RWPE2 (cell line): ENCODE results near the gene MAZ.
"Not testable (repeated sequence)": the region's sequence is repeated elsewhere in the genome, so short reads cannot be mapped to it uniquely, and the experiment has no call there.

Experiments used
- ATAC-seq: fragments of 200-7000 bp; cut with Tn5 transposase; 3 replicates; pipeline ENCODE4 v1.9.1; 2021; ENCODE audit warnings: low read depth
- DNase-seq: peaks from one replicate; pipeline ENCODE4 v3.0.0-alpha.2; 2020; ENCODE audit warnings: low spot score
- H3K27ac ChIP-seq: fragments of 450-650 bp; 2 replicates; pipeline ENCODE4 v1.5.1; 2017; ENCODE audit warnings: mild to moderate bottlenecking; ENCODE audit not compliant: poor library complexity, severe bottlenecking
- H3K27me3 ChIP-seq: fragments of 250-450 bp; sonication (Bioruptor Pico); 2 replicates; pipeline ENCODE4 v1.5.1; 2021; ENCODE audit warnings: mild to moderate bottlenecking, moderate library complexity; ENCODE audit not compliant: insufficient read depth, poor library complexity, severe bottlenecking
- H3K36me3 ChIP-seq: fragments of 250-450 bp; sonication (Bioruptor Pico); 2 replicates; pipeline ENCODE4 v1.5.1; 2020; ENCODE audit warnings: low read depth, mild to moderate bottlenecking, moderate library complexity
- H3K4me1 ChIP-seq: fragments of 250-450 bp; sonication (Bioruptor Pico); 2 replicates; pipeline ENCODE4 v1.5.1; 2021; ENCODE audit warnings: mild to moderate bottlenecking, moderate library complexity; ENCODE audit not compliant: insufficient read depth, poor library complexity, severe bottlenecking
- H3K4me3 ChIP-seq: fragments of 250-450 bp; sonication (Bioruptor Pico); 2 replicates; pipeline ENCODE4 v1.5.1; 2021; ENCODE audit warnings: mild to moderate bottlenecking, moderate library complexity; ENCODE audit not compliant: severe bottlenecking
- H3K9me3 ChIP-seq: fragments of 250-450 bp; sonication (Bioruptor Pico); 2 replicates; pipeline ENCODE4 v1.5.1; 2021; ENCODE audit warnings: mild to moderate bottlenecking, moderate library complexity; ENCODE audit not compliant: severe bottlenecking
- TF ChIP-seq, protein P1 (sequence below): fragments of 450-650 bp; IDR thresholded peaks from one replicate; pipeline ENCODE4 v1.5.1; 2017; ENCODE audit warnings: mild to moderate bottlenecking, moderate library complexity; ENCODE audit not compliant: poor library complexity, severe bottlenecking

MAZ gene

DNA sequence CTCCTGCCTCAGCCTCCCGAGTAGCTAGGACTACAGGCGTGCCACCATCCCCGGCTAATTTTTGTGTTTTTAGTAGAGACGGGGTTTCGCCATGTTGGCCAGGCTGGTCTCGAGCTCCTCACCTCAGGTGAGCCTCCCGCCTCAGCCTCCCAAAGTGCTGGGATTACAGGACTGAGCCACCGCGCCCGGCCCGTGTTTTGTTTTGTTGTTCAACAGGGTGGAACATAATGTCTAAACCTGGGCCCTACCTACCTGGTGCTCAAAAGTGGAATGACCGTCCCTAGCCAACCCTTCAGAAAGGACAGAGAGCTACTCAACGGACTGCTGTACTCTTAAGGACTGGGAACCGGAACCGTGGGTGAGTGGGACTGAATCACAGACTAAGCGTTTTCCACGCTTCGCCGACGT lies 16.6 kb upstream of the MAZ start:
- Histone ChIP-seq H3K9me3 (no peaks in the 10 kb centered on the region), H3K4me3 (peak overlapping the region; percentile 66), H3K36me3 (peaks cover 13% of the 10 kb centered on the region; the same call in 1 of the 2 replicates), H3K27me3 (no peaks in the 10 kb centered on the region), H3K4me1 (peaks cover 3% of the 10 kb centered on the region), H3K27ac (peak overlapping the region; percentile 44)
- DNase-seq (no peak), ATAC-seq (no peak)
- TF ChIP-seq, protein P1, sequence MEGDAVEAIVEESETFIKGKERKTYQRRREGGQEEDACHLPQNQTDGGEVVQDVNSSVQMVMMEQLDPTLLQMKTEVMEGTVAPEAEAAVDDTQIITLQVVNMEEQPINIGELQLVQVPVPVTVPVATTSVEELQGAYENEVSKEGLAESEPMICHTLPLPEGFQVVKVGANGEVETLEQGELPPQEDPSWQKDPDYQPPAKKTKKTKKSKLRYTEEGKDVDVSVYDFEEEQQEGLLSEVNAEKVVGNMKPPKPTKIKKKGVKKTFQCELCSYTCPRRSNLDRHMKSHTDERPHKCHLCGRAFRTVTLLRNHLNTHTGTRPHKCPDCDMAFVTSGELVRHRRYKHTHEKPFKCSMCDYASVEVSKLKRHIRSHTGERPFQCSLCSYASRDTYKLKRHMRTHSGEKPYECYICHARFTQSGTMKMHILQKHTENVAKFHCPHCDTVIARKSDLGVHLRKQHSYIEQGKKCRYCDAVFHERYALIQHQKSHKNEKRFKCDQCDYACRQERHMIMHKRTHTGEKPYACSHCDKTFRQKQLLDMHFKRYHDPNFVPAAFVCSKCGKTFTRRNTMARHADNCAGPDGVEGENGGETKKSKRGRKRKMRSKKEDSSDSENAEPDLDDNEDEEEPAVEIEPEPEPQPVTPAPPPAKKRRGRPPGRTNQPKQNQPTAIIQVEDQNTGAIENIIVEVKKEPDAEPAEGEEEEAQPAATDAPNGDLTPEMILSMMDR: no peak

DNA sequence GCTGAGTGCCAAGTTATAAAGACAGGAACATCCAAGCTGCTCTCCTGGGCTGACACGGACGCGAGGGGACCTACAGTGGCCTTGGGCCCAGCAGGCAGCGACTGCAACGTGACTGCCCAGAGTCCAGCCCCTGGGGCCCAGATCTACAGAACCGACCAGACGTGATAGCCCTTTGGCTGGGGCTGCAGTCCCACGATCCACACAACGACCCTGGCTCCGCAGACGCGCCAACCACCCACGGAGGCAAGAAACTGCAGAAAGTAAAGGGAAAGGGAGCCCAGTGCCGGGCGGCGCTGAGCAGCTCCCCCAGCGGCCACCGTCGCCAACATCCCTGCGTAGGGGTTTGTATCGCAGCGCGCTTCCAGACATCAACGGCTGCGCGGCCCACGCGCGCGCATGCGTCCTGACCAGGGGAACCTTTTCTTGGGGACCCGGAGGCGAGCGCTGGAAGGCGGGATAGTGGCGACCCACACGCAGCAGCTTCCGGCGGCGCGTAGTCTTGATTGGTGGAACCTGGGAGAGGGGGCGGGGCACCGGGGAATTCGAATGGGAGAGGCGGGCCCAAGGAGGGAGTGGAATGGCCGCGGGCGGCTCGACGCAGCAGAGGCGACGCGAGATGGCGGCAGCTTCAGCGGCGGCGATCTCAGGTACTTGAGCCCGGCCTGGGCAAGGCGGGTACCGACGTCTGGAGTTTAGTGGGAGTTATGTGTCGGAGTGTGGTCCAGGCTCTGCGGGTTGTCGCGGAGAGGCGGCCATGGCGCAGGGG lies 16.0 kb upstream of the MAZ start, which contains the start of gene KIF22:
TSS of gene KIF22 (plus strand) at position 569 of the 766 bp plus-strand sequence. CDS start at position 578, 9 bp downstream.
- TF ChIP-seq, protein P1: peak; percentile 82
- peaks cover 3% of the 10 kb centered on the region for H3K4me1 ChIP-seq
- H3K27me3 ChIP-seq: no peaks in the 10 kb centered on the region
- peak within 1 kb of the TSS; percentile 66 for H3K4me3 ChIP-seq
- H3K9me3 ChIP-seq: no peaks in the 10 kb centered on the region
- DNase-seq: peak; percentile 99
- H3K36me3 ChIP-seq: peaks cover 19% of the 10 kb centered on the region
- peak; percentile 97 for ATAC-seq
- H3K27ac ChIP-seq: peak within 1 kb of the TSS; percentile 44

DNA sequence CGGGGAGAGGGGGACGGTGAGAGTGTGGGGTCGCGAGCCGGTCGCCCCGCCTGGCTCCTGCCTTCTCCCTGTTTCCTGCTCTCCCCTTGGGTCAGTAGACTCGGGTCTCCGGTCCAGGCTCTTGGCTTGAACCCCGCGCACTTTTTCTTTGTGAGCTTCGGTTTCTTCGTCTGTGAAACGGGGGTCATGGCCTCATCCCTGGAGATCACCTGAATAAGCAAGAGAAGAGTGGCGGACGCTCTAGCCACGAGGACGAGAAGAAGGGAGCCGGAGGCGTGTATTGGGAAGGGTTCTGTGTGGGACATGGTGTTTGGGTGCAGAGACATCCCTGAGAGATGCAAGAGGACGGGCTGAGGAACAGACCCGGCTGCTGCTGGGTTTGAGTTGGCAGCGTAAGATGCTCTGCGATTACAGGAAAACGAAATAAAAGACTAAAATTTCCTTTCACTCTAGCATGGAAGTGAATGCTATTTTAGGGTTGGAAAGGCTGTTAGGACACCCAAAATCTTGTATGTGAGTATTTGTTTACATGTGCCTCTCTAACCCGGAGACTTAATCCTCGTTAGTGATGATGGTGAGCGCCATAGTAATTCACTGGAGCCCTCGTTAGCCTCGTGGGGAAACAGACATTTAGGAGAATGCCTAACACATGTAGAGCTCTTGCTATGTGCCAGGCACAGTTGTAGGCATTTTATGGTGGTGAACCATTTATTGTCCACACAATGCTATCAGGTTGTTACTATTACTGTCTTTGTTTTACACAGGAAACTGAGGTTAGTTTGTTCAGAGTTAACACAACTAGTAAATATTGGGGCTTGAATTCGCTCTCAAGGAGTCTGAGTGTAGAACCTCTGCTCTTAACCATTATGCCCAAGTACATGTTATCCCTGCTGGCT lies 15.1 kb upstream of the MAZ start:
- H3K36me3 ChIP-seq: peaks cover 23% of the 10 kb centered on the region
- no peaks in the 10 kb centered on the region for H3K9me3 ChIP-seq
- ATAC-seq: peak; percentile 24
- peak overlapping the region; percentile 66 for H3K4me3 ChIP-seq
- TF ChIP-seq, protein P1: no peak
- H3K4me1 ChIP-seq: peaks cover 3% of the 10 kb centered on the region
- no peak for DNase-seq
- no peaks in the 10 kb centered on the region for H3K27me3 ChIP-seq
- peak overlapping the region; percentile 44 for H3K27ac ChIP-seq

DNA sequence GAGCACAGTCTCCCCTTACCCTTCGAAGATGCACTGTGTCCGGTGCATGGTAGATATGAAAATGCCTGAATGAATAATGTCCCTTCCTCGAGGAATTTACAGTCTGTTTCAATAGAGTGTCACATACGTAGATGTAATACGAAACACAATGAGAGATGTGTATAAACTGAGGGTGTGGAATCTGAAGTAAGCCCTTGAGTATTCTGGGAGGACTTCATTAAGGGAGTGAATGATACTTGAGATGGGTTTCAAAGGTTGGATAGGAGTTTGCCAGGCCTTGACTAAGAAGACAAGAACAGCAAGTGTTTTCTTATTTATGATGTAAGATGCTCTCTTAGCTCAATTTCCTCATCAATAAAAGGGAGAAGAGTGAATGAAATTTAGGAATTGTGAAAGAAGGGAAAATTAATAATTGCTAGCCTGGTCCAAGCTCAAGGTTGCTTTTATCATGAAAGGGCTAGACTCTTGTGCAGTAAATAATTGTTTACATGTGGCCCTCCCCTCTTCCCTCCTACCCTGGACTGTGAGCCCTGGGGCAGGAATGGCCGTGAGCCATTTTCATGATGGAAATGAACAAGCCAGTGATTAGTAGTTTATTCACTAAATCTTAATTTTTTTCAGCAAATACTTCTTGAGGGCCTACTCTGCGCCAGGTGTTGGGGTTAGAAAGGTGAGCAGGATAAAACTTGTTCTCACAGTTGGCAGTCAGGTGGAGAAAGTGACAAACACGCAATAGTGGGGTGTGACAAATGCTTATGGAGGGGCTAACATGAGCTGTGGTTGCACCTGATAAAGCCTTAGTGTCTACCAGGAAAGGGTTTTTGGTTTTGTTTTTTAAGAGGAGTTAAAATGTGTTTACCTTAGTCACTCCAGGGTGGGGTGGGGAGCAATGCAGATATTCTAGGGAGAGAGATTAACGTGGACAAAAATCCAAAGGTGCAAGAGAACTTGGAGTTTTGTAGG lies 14.2 kb upstream of the MAZ start:
- TF ChIP-seq, protein P1: no peak
- H3K9me3 ChIP-seq: no peaks in the 10 kb centered on the region
- peaks cover 3% of the 10 kb centered on the region for H3K4me1 ChIP-seq
- peaks cover 30% of the 10 kb centered on the region for H3K36me3 ChIP-seq
- peak overlapping the region; percentile 44 for H3K27ac ChIP-seq
- peak overlapping the region; percentile 66 for H3K4me3 ChIP-seq
- DNase-seq: no peak
- H3K27me3 ChIP-seq: no peaks in the 10 kb centered on the region
- no peak for ATAC-seq

DNA sequence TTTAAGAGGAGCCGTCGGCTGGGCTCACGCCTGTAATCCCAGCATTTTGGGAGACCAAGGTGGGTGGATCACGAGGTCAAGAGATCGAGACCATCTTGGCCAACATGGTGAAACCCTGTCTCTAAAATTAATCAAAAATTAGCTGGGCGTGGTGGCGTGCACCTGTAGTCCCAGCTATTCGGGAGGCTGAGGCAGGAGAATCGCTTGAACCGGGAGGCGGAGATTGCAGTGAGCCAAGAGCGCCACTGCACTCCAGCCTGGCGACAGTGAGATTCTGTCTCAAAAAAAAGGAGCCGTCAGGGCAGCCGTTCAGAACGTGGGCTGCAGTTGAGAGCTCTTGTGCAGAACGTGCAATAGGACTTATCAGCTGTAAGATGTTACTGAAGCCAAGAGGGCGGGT lies 13.2 kb upstream of the MAZ start:
- not testable (repeated sequence) for H3K4me3 ChIP-seq, H3K9me3 ChIP-seq, H3K27me3 ChIP-seq, DNase-seq, H3K4me1 ChIP-seq, ATAC-seq, H3K27ac ChIP-seq
- H3K36me3 ChIP-seq: peaks cover 40% of the 10 kb centered on the region
